ENCODE results near the gene PLAAT3.
"Not testable (repeated sequence)": the region's sequence is repeated elsewhere in the genome, so short reads cannot be mapped to it uniquely, and the experiment has no call there.

The PLAAT3 gene

GRCh38 chr11:63567044-63567840, 47.0 kb downstream of the PLAAT3 start:
- peak; percentile 24 to 55 for DNase-seq (ENCODE audit: low read depth in 2 of 2)

- no peak for DNase-seq (ENCODE audit: low read depth in 2 of 2)
These were observed 49.4 kb downstream of the PLAAT3 start for GRCh38 chr11:63564784-63565350.

GRCh38 chr11:63564056-63564774, 50.0 kb downstream of the PLAAT3 start:
- DNase-seq (ENCODE audit: low read depth in 2 of 2): no peak

- DNase-seq (ENCODE audit: low read depth in 2 of 2): no peak
These were observed 50.8 kb downstream of the PLAAT3 start, which contains the start of gene PLAAT2 for GRCh38 chr11:63563201-63564055. TSS of gene PLAAT2 (minus strand) at chr11:63563379. CDS start at chr11:63563324, 55 bp downstream.

- no peak for DNase-seq (ENCODE audit: low read depth in 2 of 2)
These were observed 53.6 kb downstream of the PLAAT3 start for GRCh38 chr11:63560506-63561180.

GRCh38 chr11:63558459-63559157, 55.6 kb downstream of the PLAAT3 start:
- DNase-seq (ENCODE audit: low read depth in 2 of 2): no peak

- no peak for DNase-seq (ENCODE audit: low read depth in 2 of 2)
These were observed 56.7 kb downstream of the PLAAT3 start for GRCh38 chr11:63557570-63557969.

- DNase-seq (ENCODE audit: low read depth in 2 of 2): no peak
These were observed 57.7 kb downstream of the PLAAT3 start for GRCh38 chr11:63556404-63557013.

DNA sequence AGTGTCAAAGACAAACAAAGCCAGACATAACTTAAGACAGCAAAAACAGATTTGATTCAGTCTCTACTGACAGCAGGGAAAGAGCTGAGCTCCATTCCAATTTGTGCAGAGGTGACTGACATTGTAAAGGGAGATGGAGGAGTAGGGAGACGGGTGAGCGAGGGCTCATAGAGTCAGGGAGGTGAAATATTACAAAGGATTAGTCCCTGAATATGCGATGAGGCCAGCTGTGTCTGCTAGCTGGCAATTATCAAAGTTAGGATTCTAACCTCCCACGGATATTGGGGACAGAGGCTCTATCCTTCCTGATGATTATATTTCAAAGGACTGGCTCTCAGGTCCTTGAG, 59.4 kb downstream of the PLAAT3 start:
- DNase-seq (ENCODE audit: low read depth in 2 of 2): no peak

DNA sequence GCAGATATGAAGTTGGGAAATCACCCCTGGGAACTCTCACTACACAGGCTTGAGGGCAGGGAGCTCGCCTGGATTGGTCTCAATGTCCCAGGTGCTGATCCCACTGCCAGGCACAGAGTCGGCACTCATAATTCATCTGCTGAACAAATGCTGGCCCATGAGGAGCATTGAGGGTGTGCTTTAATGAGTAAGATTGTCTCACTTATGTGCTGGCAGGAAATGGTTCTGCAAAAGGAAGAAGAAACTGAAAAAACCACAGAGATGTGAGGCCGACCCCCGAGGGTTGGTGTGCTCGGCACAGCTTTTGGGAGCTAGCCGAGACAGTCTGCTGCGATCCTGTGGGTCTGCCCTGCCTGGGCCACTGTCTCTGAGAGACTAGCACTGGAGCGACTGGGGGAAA, 60.5 kb downstream of the PLAAT3 start:
- DNase-seq (ENCODE audit: low read depth in 2 of 2): peak in 1 of 2 donors; percentile 43

- DNase-seq (ENCODE audit: low read depth in 2 of 2): no peak
These were observed 61.3 kb downstream of the PLAAT3 start for GRCh38 chr11:63552921-63553320.

DNA sequence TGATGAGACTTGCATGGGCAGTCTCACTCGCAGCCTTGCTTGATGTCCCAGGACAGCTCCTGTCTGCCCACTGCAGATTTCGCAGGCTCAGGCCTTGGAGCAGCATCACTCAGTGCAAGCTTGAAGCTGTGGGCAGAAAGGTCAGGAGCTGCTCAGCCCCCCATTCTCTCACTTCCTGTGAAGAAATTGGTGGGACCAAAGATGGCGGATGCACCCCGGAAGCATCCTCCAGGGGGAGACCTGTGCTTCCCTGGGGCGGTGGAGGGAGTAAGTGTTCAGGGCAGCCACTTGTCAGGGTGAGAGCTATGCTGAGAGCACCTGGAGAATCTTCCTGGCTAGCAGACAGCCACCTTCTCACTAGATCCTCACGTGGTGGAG, 62.4 kb downstream of the PLAAT3 start:
- DNase-seq (ENCODE audit: low read depth in 2 of 2): no peak

- DNase-seq (ENCODE audit: low read depth in 2 of 2): no peak
These were observed 62.9 kb downstream of the PLAAT3 start for GRCh38 chr11:63551091-63551888.

DNA sequence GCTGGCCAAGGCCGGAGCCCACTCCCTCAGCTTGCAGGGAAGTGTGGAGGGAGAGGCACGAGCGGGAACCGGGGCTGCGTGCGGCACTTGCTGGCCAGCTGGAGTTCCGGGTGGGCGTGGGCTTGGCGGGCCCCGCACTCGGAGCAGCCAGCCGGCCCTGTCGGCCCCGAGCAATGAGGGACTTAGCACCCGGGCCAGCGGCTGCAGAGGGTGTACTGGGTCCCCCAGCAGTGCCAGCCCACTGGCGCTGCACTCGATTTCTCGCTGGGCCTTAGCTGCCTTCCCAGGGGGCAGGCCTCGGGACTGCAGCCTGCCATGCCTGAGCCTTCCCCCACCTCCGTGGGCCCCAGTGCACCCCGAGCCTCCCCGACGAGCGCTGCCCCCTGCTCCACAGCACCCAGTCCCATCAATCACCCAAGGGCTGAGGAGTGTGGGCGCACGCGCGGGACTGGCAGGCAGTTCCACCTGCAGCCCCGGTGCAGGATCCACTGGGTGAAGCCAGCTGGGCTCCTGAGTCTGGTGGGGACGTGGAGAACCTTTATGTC, 64.0 kb downstream of the PLAAT3 start:
- not testable (repeated sequence) for DNase-seq (ENCODE audit: low read depth in 2 of 2)

DNA sequence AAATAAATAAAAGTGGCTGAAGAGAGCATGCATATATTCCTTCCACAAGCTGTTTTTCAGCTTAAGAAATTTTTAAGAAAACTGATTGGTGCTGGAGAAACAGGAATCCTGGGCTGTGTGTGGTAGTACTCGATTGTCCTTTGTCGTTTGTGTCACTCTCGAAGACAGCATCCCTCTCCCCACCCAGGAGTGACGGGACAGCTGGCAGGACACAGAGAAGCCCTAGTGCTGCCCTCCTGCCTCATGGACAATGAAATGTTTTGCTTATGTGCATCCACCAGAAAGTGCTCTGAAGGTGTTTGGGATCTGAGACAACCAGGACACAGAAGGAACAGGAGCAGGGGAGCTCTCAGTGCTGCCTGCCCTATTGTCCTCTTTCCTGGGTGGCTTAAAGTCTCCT, 64.8 kb downstream of the PLAAT3 start:
- DNase-seq (ENCODE audit: low read depth in 2 of 2): no peak

GRCh38 chr11:63548178-63548577, 66.1 kb downstream of the PLAAT3 start:
- no peak for DNase-seq (ENCODE audit: low read depth in 2 of 2)

DNA sequence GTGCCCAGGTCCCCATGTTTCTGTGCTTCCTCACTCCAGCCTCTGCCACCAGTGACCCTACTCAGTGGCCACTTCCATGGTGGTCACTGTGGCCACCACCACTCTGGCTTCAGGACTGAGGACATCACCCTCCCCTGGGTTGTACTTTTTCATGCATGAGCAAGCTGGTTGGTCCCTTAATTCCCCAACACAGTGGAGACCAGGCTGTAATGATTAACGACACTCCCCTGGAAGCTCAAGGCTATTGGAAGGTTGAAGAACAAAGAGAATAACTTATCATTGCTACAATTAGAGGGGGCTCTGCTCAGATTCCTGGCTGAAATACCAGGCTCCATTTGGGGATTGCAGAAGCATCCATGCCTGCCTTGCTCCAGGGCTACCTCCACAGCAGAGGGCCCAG, 67.2 kb downstream of the PLAAT3 start:
- no peak for DNase-seq (ENCODE audit: low read depth in 2 of 2)

DNA sequence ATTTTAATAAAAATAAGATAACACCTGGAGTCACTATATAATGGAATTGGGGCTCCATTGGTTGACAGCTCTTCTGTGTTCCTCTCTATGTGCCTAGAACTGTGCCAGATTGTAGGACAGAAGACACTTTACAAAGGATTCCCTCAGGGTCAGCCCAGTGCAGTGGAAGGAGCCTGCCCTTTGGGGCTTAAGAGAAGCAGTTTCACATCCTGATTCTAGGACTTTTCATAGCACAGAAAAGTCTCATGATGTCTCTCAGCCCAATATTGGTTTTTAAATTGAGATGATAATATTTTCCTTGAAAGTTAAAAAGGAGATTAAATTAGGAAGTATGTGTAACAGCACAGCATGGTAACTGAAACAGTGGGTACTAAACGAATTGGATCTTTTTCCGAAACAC, 70.5 kb downstream of the PLAAT3 start:
- DNase-seq (ENCODE audit: low read depth in 2 of 2): no peak

GRCh38 chr11:63542506-63542905, 71.7 kb downstream of the PLAAT3 start:
- DNase-seq (ENCODE audit: low read depth in 2 of 2): not testable (repeated sequence)

Data from activated CD8-positive, alpha-beta memory T cell treated with anti-CD3 and anti-CD28 coated beads for 4 hours (primary cell).